GM23248 (cell line): ENCODE results near the gene GRIP1.

Source experiments
- EZH2 ChIP-seq: fragments of 200-600 bp; sonication (generic); IDR thresholded peaks from 2 replicates; pipeline ENCODE4 v1.6.1; 2018; ENCODE audit warnings: antibody characterized with exemption, mild to moderate bottlenecking; ENCODE audit not compliant: insufficient read depth, poor library complexity, severe bottlenecking
- EZH2phosphoT487 ChIP-seq: fragments of 200-600 bp; sonication (generic); IDR thresholded peaks from 2 replicates; pipeline ENCODE4 v1.6.1; 2018; ENCODE audit warnings: antibody characterized with exemption, moderate library complexity, mild to moderate bottlenecking, low read depth; ENCODE audit not compliant: insufficient read depth

GRCh38 chr12:66388517-66388916, 290.4 kb downstream of the GRIP1 start:
- TF ChIP-seq EZH2phosphoT487 (no peak), EZH2 (no peak)
